Mammary epithelial cell (primary cell): ENCODE results near the gene SLC17A9.

Experiments
- EZH2 ChIP-seq: IDR thresholded peaks from 2 replicates; pipeline ENCODE4 v1.6.1; 2012; ENCODE audit warnings: low read length, inconsistent platforms, borderline replicate concordance
- TF ChIP-seq, protein P1 (sequence below), 2 donors: IDR thresholded peaks in 1 of 2; conservative IDR thresholded peaks in 1 of 2; 2 replicates each; pipeline ENCODE4 v1.5.1; 2011 to 2012; ENCODE audit warnings: inconsistent platforms in 2 of 2, low read length in 2 of 2, mild to moderate bottlenecking in 2 of 2, control low read depth in 1 of 2, low read depth in 1 of 2; ENCODE audit not compliant: insufficient read depth in 1 of 2; ENCODE audit errors: extremely low read depth in 1 of 2

DNA sequence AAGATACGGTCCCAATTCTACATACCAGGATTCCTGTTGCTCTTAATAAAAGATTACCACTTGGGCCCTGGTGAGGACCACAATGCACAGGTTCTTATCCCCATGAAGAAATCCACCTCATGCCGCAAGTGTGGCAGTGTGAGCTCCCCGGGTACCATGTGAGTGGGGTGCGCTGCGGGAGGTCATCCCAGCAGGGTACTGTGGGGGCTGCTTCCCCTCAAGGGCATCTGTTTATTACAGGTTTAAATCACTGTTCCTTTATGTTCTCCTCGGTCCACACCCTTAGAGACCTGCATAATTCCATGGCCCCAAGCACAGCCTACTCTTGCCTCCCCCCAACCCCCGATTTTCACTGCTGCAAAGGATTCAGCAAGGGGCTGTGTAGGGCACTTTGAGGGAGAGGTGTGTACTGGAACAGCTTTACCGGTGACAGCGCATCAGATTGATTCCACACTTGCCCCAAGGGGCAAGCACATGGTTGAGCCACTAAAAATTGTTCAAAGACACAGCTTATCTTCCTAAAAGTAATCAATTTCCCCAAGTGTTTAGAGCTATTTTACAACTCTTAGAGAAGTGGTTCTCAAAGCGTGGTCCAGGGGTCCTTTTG lies 32.4 kb upstream of the SLC17A9 start:
- TF ChIP-seq EZH2 = no peak
- TF ChIP-seq, protein P1, sequence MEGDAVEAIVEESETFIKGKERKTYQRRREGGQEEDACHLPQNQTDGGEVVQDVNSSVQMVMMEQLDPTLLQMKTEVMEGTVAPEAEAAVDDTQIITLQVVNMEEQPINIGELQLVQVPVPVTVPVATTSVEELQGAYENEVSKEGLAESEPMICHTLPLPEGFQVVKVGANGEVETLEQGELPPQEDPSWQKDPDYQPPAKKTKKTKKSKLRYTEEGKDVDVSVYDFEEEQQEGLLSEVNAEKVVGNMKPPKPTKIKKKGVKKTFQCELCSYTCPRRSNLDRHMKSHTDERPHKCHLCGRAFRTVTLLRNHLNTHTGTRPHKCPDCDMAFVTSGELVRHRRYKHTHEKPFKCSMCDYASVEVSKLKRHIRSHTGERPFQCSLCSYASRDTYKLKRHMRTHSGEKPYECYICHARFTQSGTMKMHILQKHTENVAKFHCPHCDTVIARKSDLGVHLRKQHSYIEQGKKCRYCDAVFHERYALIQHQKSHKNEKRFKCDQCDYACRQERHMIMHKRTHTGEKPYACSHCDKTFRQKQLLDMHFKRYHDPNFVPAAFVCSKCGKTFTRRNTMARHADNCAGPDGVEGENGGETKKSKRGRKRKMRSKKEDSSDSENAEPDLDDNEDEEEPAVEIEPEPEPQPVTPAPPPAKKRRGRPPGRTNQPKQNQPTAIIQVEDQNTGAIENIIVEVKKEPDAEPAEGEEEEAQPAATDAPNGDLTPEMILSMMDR (conservative IDR thresholded peaks at IDR 0.05 in 1 of 2, IDR thresholded peaks at IDR 0.05 in 1 of 2; ENCODE audit: extremely low read depth in 1 of 2, insufficient read depth in 1 of 2, low read depth in 1 of 2, low read length in 2 of 2) = no peak
